OCI-LY7 (cell line): ENCODE results near the gene RETSAT.

Experiments
- EZH2phosphoT487 ChIP-seq: fragments of 200-600 bp; sonication (generic); IDR thresholded peaks from 2 replicates; pipeline ENCODE4 v1.6.1; 2018; ENCODE audit warnings: low read depth, borderline replicate concordance, mild to moderate bottlenecking, mixed run types, antibody characterized with exemption, low read length, moderate library complexity, mixed read lengths
- TF ChIP-seq, protein P1 (sequence below): fragments of 200-600 bp; sonication (generic); conservative IDR thresholded peaks from 2 replicates; pipeline ENCODE4 v1.5.1; 2014; ENCODE audit warnings: mild to moderate bottlenecking, antibody characterized with exemption, low read length, moderate library complexity, mixed read lengths

DNA sequence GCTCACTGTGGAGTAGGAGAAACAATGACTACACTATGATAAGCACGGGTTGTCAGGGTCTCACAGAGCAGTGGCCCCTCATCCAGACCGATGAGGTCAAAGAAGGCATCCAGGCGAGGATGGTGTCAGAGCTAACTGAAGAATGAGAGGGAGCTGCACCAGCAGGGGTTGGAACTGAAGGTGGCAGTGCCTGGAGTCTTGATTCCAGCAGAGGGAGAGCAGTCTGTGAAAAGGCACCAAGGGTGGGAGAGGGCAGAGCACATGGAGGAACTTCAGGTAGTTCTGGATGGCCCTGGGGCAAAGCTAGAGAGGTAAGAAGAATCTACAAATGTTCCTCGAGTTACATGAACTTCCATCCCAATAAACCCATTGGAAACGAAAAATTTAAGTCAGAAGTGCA, 12.9 kb upstream of the RETSAT start:
- TF ChIP-seq, protein P1, sequence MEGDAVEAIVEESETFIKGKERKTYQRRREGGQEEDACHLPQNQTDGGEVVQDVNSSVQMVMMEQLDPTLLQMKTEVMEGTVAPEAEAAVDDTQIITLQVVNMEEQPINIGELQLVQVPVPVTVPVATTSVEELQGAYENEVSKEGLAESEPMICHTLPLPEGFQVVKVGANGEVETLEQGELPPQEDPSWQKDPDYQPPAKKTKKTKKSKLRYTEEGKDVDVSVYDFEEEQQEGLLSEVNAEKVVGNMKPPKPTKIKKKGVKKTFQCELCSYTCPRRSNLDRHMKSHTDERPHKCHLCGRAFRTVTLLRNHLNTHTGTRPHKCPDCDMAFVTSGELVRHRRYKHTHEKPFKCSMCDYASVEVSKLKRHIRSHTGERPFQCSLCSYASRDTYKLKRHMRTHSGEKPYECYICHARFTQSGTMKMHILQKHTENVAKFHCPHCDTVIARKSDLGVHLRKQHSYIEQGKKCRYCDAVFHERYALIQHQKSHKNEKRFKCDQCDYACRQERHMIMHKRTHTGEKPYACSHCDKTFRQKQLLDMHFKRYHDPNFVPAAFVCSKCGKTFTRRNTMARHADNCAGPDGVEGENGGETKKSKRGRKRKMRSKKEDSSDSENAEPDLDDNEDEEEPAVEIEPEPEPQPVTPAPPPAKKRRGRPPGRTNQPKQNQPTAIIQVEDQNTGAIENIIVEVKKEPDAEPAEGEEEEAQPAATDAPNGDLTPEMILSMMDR, result no peak
- no peak for TF ChIP-seq EZH2phosphoT487
